Stimulated activated effector memory CD8-positive, alpha-beta T cell treated with anti-CD3 and anti-CD28 coated beads, Interleukin-12 subunit alpha, Interleukin-12 subunit beta, amount 100 ng/mL, for 72 hours (primary cell): ENCODE data around the gene HERPUD1.
"Not testable (repeated sequence)": the region's sequence is repeated elsewhere in the genome, so short reads cannot be mapped to it uniquely, and the experiment has no call there.

Experiments used
- ATAC-seq: fragments of 150-1000 bp; cut with Tn5 transposase; 2 replicates; pipeline ENCODE4 v1.10.0; 2021
- DNase-seq, 2 donors: peaks; one replicate each; pipeline ENCODE4 v3.0.0; 2021 to 2022; ENCODE audit warnings: low spot score in 2 of 2
- H3K27ac Mint-ChIP-seq: one replicate; pipeline ENCODE4 v1.8.0; 2022; ENCODE audit warnings: mild to moderate bottlenecking, mixed read lengths
- H3K36me3 Mint-ChIP-seq: one replicate; pipeline ENCODE4 v1.8.0; 2022; ENCODE audit warnings: mild to moderate bottlenecking, mixed read lengths
- H3K4me1 Mint-ChIP-seq: one replicate; pipeline ENCODE4 v1.8.0; 2022; ENCODE audit warnings: mixed read lengths
- H3K4me3 Mint-ChIP-seq: one replicate; pipeline ENCODE4 v1.8.0; 2022; ENCODE audit warnings: mild to moderate bottlenecking, mixed read lengths
- H3K9me3 Mint-ChIP-seq: one replicate; pipeline ENCODE4 v1.8.0; 2022; ENCODE audit warnings: mixed read lengths

HERPUD1 gene

DNA sequence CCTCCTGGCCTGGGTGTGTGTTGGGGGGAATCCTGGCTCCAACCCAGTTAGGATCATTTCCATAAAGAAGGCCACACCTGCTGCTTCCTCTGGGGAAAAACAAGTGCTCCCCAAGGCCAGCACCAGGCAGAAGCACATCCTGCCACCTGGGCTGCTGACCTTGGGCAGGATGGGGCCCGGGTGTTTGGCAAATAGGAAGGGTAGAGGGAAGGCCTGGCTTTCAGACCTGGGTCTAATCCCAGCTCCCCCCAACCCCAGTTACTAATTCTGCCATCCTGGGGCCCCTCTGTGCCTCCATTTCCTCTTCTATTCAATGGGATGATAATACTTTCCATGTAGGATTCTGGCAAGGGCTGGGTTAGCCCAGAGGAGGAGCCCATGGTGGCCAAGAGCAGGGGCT, 54.4 kb downstream of the HERPUD1 start:
- Mint-ChIP-seq H3K9me3 (no peaks in the 10 kb centered on the region), H3K36me3 (peaks cover 67% of the 10 kb centered on the region), H3K4me1 (peaks cover 78% of the 10 kb centered on the region), H3K27ac (peak overlapping the region; percentile 91), H3K4me3 (peak overlapping the region; percentile 71)
- DNase-seq (no peak), ATAC-seq (no peak)

DNA sequence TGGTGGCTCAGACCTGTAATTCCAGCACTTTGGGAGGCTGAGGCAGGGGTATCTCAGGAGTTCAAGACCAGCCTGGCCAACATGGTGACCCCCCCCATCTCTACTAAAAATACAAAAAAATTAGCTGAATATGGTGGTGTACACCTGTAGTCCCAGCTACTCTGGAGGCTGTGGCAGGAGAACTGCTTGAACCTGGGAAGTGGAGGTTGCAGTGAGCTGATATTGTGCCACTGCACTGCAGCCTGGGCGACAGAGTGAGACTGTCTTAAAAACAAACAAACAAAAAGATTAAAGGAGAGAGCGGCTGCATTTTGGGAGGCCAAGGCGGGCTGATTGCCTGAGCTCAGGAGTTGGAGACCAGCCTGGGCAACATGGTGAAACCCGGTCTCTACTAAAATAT, 55.0 kb downstream of the HERPUD1 start:
- not testable (repeated sequence) for ATAC-seq, H3K9me3 Mint-ChIP-seq, DNase-seq
- peak overlapping the region; percentile 71 for H3K4me3 Mint-ChIP-seq
- H3K4me1 Mint-ChIP-seq = peaks cover 77% of the 10 kb centered on the region
- peak overlapping the region; percentile 91 for H3K27ac Mint-ChIP-seq
- peaks cover 68% of the 10 kb centered on the region for H3K36me3 Mint-ChIP-seq

DNA sequence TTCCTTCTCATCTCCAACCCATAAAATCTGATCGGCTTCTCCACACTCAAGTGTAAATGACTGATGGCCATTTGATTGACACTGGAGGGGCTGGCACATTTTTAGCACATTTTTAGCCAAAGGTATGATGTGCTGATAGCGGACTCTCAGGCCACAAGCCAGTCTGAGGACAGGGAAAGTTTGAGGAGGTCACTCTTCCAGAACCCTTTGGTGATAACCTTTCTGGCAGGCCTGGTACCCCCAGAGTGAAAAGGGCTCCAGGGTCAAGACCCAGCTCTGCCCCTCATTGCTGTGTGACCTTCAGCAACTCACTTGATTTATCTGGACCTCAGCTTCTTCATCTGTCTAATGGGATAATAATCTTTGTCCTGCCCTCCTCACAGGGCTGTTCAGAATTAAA, 55.8 kb downstream of the HERPUD1 start:
- peaks cover 74% of the 10 kb centered on the region for H3K36me3 Mint-ChIP-seq
- DNase-seq (no peak), ATAC-seq (no peak)
- peak overlapping the region; percentile 91 for H3K27ac Mint-ChIP-seq
- H3K4me3 Mint-ChIP-seq = peak overlapping the region; percentile 71
- H3K9me3 Mint-ChIP-seq = no peaks in the 10 kb centered on the region
- peaks cover 71% of the 10 kb centered on the region for H3K4me1 Mint-ChIP-seq

DNA sequence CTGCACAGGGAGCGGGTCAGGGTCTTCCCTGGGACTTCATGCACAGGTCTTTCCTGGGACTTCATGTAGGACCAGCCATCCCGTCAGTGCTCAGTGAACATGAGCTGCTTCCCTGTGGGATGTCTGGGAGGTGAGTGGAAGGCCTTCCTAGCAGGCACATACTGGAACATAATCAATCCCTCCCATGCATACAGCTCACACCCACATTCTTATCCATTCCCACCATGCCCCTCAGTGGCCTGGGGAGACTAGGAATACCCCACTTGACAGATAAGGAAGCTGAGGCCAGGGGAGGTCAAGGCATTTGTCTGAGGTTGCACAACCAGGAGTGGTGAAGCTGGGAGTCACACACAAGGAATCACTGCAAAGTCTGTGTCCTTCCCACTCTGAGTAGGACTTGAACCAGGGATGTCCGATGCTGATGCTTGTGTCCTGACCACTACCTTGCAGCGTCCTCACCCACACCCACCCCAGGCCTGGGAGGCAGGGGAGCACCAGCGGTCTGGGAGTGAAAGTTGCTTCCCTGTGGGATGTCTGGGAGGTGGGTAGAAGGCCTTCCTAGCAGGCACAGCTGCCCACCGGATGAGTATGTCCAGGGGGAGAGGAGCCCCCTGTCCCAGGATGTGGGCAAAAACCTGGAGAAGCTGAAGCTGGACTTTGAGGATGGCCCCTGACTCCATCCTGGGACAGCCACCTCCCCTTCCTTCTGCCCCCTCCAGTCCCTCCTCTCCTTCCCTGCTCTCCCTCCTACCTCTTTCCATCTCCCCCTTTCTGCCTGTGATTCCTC, 56.4 kb downstream of the HERPUD1 start:
- ATAC-seq = no peak
- Mint-ChIP-seq H3K9me3 (no peaks in the 10 kb centered on the region), H3K4me1 (peaks cover 70% of the 10 kb centered on the region), H3K36me3 (peaks cover 80% of the 10 kb centered on the region), H3K4me3 (peak overlapping the region; percentile 71), H3K27ac (peak overlapping the region; percentile 91)
- no peak for DNase-seq

DNA sequence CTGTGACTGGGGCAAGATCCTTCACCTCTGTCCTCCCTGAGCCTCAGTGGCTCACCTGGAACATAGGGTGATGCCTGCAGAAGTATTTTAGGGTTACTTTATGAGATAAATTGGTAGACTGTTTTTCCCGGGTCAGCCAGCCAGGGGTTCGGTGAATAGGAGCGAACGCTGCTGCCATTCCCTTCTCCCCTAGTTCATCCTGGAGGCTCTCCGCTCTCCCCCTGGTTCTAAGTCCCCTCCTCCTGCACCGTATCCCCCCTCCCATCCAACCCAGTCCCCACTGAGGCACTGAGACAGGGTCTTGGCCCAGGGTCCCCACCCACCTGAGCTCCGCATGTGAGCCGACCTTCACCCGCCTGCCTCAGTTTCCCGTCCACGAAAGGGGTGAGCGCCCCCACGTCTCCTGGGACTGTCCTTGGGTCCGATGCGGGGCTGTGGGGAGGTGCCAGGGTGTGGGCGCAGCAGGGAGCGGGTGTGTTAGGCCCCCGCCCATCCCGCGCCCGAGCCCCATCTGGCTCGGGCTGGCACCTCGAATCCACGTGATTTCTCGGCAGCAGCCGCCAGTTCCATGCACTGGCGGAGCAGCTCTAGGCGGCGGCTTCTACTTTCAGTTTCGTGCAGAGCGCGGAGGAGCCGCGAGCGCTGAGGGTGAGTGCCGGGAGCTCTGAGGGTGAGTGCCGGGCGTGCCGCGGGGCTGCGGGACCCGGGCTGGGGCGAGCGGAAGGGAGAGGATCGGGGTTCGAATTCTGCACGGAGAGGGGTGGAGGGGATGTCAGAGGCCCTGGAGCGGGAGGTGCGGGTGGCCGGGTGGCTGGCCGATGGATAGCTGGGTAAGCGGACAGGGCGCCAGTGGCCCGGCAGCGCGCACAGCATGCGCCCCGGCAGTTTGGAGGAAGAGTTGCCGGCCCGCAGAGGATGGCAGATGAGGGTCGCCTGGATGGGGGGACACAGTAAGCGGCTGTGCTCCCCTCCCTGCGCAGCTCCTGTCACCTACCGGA, 57.3 kb downstream of the HERPUD1 start, which contains the start of gene NLRC5:
Gene NLRC5, plus strand, starts transcription at position 610 of the 998 bp plus-strand sequence. CDS start 31,156 bp downstream, outside the sequence.
- Mint-ChIP-seq H3K4me1 (peaks cover 73% of the 10 kb centered on the region), H3K9me3 (no peaks in the 10 kb centered on the region), H3K36me3 (peaks cover 82% of the 10 kb centered on the region), H3K27ac (peak within 1 kb of the TSS; percentile 91), H3K4me3 (peak within 1 kb of the TSS; percentile 71)
- ATAC-seq (peak; percentile 90), DNase-seq (peak; percentile 73 to 95)

DNA sequence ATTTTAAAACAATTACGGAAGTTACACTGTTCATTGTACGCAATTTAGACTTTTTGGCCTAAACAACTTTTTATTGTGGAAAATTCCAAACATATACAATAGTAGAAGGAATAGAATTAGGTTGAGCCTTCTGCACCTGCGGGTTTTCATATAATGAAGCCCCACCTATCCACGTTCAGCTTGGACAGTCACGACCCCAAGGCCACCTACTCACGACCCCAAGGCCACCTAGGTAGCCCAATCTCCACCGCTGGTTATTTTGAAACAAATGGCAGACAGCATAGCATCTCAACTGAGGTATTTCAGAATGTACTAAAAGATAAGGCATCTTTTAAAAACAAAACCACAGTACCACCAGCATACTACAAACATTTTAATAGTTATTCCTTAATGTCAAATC, 58.0 kb downstream of the HERPUD1 start:
- DNase-seq = no peak
- Mint-ChIP-seq H3K4me3 (peak overlapping the region; percentile 71), H3K4me1 (peaks cover 73% of the 10 kb centered on the region), H3K27ac (peak overlapping the region; percentile 91), H3K36me3 (peaks cover 80% of the 10 kb centered on the region), H3K9me3 (no peaks in the 10 kb centered on the region)
- ATAC-seq = no peak

DNA sequence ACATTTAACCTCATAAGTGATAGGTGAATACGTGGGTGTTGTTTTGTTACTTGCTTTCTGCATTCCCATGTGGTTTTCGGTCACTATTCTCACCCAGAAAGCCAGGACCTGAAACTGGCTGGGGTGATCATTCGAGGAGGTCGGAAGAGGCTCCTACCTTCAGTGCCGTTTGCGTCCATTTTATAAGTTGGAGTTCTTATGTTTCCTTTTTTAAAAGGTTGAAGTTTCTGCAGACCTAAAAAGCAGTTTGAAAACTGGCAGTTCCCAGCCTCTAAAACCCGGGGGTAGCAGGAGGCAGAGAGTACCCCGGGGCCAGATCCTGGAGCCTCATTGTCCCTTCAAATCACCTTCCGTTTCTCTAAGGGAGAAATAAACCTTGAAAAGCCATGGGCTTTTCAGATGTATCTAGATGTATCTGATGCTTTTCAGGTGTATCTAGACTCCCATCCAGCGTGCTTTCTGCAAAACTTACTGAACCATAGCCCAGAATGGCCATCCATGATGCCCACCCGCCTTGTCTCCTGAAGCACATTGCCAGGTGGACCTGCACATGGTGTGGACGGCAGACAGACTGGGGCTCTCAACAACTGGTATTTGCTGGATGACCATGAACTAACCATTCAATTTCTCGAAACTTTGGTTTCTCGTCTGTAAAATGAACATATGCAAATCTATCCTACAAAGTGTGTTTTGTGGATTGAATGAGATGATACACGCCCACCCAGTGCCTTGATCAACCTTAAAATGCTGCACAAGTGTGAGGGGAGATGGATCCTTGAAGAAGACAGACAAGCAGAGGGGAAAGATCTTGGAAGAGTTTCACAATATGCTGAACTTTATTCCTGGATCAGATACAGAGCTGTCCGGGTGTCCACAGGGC, 58.7 kb downstream of the HERPUD1 start:
- peak overlapping the region; percentile 91 for H3K27ac Mint-ChIP-seq
- H3K4me1 Mint-ChIP-seq = peaks cover 73% of the 10 kb centered on the region
- peaks cover 81% of the 10 kb centered on the region for H3K36me3 Mint-ChIP-seq
- DNase-seq (no peak), ATAC-seq (no peak)
- peak overlapping the region; percentile 71 for H3K4me3 Mint-ChIP-seq
- no peaks in the 10 kb centered on the region for H3K9me3 Mint-ChIP-seq

DNA sequence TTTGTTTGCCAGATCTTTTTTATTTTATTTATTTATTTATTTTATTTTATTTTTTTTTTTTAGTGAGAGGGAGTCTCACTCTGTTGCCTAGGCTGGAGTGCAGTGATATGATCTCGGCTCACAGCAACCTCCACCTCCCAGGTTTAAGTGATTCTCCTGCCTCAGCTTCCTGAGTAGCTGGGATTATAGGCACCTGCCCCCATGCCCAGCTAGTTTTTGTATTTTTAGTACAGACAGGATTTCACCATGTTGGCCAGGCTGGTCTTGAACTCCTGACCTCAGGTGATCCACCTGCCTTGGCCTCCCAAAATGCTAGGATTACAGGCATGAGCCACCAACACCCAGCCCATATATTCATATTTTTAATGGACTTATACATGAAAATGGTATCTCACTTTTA, 60.5 kb downstream of the HERPUD1 start:
- not testable (repeated sequence) for ATAC-seq, DNase-seq, H3K9me3 Mint-ChIP-seq
- Mint-ChIP-seq H3K27ac (peak overlapping the region; percentile 91), H3K36me3 (peaks cover 92% of the 10 kb centered on the region), H3K4me3 (peak overlapping the region; percentile 71), H3K4me1 (peaks cover 69% of the 10 kb centered on the region)

DNA sequence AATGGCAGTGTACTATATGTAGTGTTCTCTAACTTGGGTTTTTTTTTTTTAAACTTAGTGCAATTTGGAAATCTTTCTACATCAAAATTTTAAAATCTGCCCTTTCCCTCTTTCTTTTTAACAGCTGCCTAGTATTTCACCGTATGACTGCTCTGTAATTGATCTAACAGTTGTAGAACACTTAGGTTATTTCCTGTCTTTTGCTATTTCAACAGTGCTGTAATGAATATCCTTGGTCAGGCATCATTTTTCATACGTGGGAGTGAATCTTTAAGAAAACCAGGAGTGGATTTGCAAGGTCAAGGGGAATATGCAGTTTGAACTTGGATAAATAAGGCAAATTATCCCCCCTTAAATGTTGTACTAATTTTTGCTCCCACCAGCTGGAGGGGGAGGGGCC, 61.3 kb downstream of the HERPUD1 start:
- H3K4me1 Mint-ChIP-seq = peaks cover 68% of the 10 kb centered on the region
- no peak for ATAC-seq
- H3K4me3 Mint-ChIP-seq = peak overlapping the region; percentile 71
- no peaks in the 10 kb centered on the region for H3K9me3 Mint-ChIP-seq
- H3K27ac Mint-ChIP-seq = peak overlapping the region; percentile 91
- peaks cover 90% of the 10 kb centered on the region for H3K36me3 Mint-ChIP-seq
- no peak for DNase-seq

DNA sequence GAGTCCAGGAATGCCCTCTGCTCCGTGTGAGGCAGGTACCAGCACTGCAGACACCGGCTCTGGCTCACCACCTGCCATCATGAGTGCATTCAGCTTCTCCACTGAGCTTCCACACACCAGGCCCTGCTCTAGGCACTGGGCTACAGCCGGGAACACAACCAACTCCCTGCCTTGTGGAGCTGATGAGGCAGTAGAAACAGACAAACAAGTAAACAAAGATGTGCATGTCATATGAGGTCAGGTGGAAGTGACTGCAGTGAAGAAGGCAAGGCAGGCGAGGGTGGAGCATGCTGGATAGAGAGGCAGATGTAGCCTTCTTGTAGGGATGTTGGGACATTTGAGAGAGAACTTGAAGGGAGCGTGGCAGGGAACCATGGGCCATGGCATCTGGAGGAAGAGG, 62.4 kb downstream of the HERPUD1 start:
- DNase-seq = no peak
- Mint-ChIP-seq H3K9me3 (no peaks in the 10 kb centered on the region), H3K4me1 (peaks cover 68% of the 10 kb centered on the region), H3K27ac (peak overlapping the region; percentile 91), H3K4me3 (peak overlapping the region; percentile 71), H3K36me3 (peaks cover 81% of the 10 kb centered on the region)
- ATAC-seq = peak; percentile 15
